Activated T-cell treated with anti-CD3 and anti-CD28 coated beads, Interleukin-2, amount 50 U/mL, for 48 hours (primary cell): ENCODE results near the gene TRIM7.
"Not testable (repeated sequence)": the region's sequence is repeated elsewhere in the genome, so short reads cannot be mapped to it uniquely, and the experiment has no call there.

Experiments
- DNase-seq, 2 experiments: peaks; one replicate each; pipeline ENCODE4 v3.0.0-alpha.2; 2020

The TRIM7 gene

DNA sequence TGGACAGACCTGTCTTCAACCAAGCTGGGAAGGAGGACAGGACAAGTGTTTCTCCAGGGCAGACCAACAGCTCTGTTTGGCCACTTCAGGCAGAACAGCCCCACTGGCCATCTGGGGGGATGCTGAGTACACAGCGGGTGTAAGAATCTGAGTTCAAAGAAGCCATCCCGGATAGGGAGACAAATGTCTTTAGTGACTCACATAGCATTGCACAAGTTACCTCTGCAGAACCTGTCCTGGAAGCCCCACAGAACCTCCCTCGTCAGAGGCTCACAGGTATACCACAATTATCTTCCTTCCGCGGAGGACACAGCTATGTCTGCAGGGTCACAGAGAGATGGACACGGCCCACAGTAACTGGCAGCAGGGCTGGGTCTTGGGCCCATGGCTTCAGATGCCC lies 55.6 kb downstream of the TRIM7 start:
- no peak for DNase-seq

DNA sequence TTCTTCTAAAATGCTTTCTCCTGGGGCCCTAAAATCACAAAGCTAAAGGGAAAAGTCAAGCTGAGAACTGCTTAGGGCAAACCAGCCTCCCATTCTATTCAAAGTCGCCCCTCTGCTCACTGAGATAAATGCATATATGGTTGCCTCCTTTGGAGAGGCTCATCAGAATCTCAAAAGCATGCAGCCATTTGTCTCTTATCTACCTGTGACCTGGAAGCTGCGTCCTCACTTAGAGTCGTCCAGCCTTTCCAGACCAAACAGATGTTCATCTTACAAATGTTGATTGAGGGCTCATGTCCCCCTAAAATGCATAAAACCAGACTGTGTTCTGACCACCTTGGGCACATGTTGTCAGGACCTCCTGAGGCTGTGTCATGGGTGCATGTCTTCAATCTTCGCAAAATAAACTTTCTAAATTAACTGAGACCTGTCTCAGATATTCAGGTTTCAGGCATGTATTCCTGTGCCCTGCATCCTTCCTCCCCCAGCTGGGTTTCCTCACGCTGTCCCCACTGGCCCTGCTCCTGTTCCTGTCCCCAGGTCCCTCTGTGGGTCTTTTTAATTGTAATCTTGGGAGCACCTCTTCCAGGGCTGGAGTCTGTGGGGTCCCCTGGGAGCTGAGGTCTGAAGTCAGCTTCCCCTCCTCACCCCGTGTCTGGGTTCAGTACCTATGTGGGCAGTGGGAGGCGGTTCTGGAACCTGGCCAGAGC lies 57.9 kb downstream of the TRIM7 start, which contains the start of gene OR2V2:
OR2V2 (plus strand) TSS at position 660 of the 710 bp plus-strand sequence. CDS start 7,357 bp downstream, outside the sequence.
- DNase-seq, result not testable (repeated sequence)

DNA sequence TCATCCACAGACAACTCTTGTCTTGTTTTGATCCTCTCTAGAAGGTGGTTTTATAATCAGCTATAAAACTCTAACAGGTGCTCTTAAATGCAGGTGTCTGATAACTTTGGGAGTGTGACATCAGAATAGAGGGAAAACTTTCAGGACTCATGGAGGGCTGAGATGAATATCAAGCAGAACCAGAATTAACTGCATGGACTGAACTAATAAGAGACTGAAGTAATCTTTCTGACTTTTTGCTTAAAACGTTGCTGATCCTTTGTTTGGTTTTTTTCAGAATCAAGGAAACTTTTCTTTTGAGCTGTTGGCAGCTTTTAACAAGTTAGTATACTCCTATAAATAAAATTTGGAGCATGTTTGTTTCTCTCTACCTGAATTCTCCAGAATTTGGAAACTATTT lies 59.9 kb downstream of the TRIM7 start:
- no peak for DNase-seq
